Kidney (tissue), 14 donors: ENCODE data around the gene MAML3. TPM values are rescaled to one million over a fixed set of nuclear protein-coding genes. Genes with fewer than 3 reads are reported as not detected.

Experiments
- DNase-seq, 5 donors: peaks; one replicate each; pipeline ENCODE4 v3.0.0-alpha.2; 2013 to 2020
- FAIRE-seq: peaks from 2 replicates; lab custom pipeline; 2012; peaks lifted over from hg19 to GRCh38; lab: Jason Lieb, UNC
- H3K27ac ChIP-seq, 2 donors: one replicate each; pipeline ENCODE4 v1.7.0; 2013; ENCODE audit warnings: low read depth in 2 of 2, low read length in 2 of 2, inconsistent platforms in 1 of 2
- H3K27me3 ChIP-seq: one replicate; pipeline ENCODE4 v1.7.1; 2013; ENCODE audit warnings: low read length, inconsistent platforms; ENCODE audit not compliant: control insufficient read depth, insufficient read depth
- H3K36me3 ChIP-seq, 3 donors: one replicate each; pipeline versions ENCODE4 v1.7.0 to v1.7.1; 2013; ENCODE audit warnings: low read length in 3 of 3, control low read depth in 1 of 3, inconsistent platforms in 1 of 3; ENCODE audit not compliant: insufficient read depth in 3 of 3, control insufficient read depth in 2 of 3
- H3K4me1 ChIP-seq, 3 donors: one replicate each; pipeline versions ENCODE4 v1.7.0 to v1.7.1; 2013; ENCODE audit warnings: low read length in 3 of 3, inconsistent platforms in 1 of 3, low read depth in 1 of 3; ENCODE audit not compliant: control insufficient read depth in 2 of 3, insufficient read depth in 2 of 3
- H3K4me3 ChIP-seq, 3 donors: one replicate each; pipeline versions ENCODE4 v1.7.0 to v1.8.1; 2013; ENCODE audit warnings: low read length in 3 of 3, control low read depth in 1 of 3, inconsistent platforms in 1 of 3
- H3K9ac ChIP-seq, 3 donors: one replicate each; pipeline versions ENCODE4 v1.7.0 to v1.7.1; 2013; ENCODE audit warnings: low read length in 3 of 3, control low read depth in 1 of 3, inconsistent platforms in 1 of 3
- H3K9me3 ChIP-seq, 3 donors: one replicate each; pipeline versions ENCODE4 v1.7.0 to v1.7.1; 2013; ENCODE audit warnings: low read length in 3 of 3, control low read depth in 1 of 3, inconsistent platforms in 1 of 3; ENCODE audit not compliant: control insufficient read depth in 2 of 3, insufficient read depth in 1 of 3
- intact Hi-C: fragments of 100-400 bp; cut with DNase I; formaldehyde crosslinking; loops from one replicate; pipeline ENCODE4 v1.11.1; 2022
- polyA plus RNA-seq: library from polyadenylated mRNA; stranded (reverse); fragments of 350-450 nt; fragmentation: Illumina TruSeq; extraction: RNeasy Lipid Tissue Mini Kit (QIAGEN cat#74804); gene quantifications from one replicate; pipeline ENCODE4 v1.2.3, GENCODE V29; 2014; ENCODE audit warnings: low read depth, low replicate concordance; ENCODE audit not compliant: insufficient read depth
- total RNA-seq: library from RNA; stranded (reverse); fragmentation: NEBNext Ultra II Directional; extraction: Animal tissue kit (Norgen Biotek cat#: 25700); gene quantifications from one replicate; pipeline ENCODE4 v1.2.1, GENCODE V29; 2021
- TF ChIP-seq, protein P1 (sequence below): IDR thresholded peaks from 3 replicates; pipeline ENCODE4 v1.5.1; 2012; ENCODE audit warnings: mild to moderate bottlenecking, moderate library complexity, borderline replicate concordance; ENCODE audit not compliant: insufficient read depth; ENCODE audit errors: extremely low read depth
- donor health status: control.
- donor health status: control.
- donor health status: control.
- donor health status: control.
- donor health status: control.
- donor health status: DM: yes; HTN: yes; CAD: no.
- donor health status: Normal renal cell carcinoma (clear cell type).

Gene MAML3
- total and polyA plus RNA-seq, 2 donors from 2014 or later: 1.4 to 10.4 TPM

- Histone ChIP-seq H3K4me3 (peak overlapping the region; percentile 92 to 98 (median 96)), H3K4me1 (peaks cover 0 to 3% (median 2%) of the 10 kb centered on the region in 3 donors), H3K9ac (peak overlapping the region; percentile 76 to 93 (median 92)), H3K36me3 (no peaks in the 10 kb centered on the region), H3K27ac (peak overlapping the region; percentile 95 to 97), H3K27me3 (no peaks in the 10 kb centered on the region), H3K9me3 (no peaks in the 10 kb centered on the region)
- no peak for FAIRE-seq
- TF ChIP-seq, protein P1, sequence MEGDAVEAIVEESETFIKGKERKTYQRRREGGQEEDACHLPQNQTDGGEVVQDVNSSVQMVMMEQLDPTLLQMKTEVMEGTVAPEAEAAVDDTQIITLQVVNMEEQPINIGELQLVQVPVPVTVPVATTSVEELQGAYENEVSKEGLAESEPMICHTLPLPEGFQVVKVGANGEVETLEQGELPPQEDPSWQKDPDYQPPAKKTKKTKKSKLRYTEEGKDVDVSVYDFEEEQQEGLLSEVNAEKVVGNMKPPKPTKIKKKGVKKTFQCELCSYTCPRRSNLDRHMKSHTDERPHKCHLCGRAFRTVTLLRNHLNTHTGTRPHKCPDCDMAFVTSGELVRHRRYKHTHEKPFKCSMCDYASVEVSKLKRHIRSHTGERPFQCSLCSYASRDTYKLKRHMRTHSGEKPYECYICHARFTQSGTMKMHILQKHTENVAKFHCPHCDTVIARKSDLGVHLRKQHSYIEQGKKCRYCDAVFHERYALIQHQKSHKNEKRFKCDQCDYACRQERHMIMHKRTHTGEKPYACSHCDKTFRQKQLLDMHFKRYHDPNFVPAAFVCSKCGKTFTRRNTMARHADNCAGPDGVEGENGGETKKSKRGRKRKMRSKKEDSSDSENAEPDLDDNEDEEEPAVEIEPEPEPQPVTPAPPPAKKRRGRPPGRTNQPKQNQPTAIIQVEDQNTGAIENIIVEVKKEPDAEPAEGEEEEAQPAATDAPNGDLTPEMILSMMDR: no peak
- intact Hi-C loops: no loop called here
- DNase-seq: peak; percentile 76 to 89 (median 82)
Measured at GRCh38 chr4:140152751-140153418, 1.1 kb downstream of the MAML3 start.

- Histone ChIP-seq H3K9me3 (no peaks in the 10 kb centered on the region), H3K27me3 (no peaks in the 10 kb centered on the region), H3K4me3 (peak overlapping the region; percentile 92 to 98 (median 96)), H3K27ac (peak overlapping the region; percentile 95 to 97), H3K9ac (peak overlapping the region; percentile 76 to 93 (median 92)), H3K4me1 (peaks cover 0 to 5% (median 4%) of the 10 kb centered on the region in 3 donors), H3K36me3 (no peaks in the 10 kb centered on the region)
- intact Hi-C loops: no loop called here
- DNase-seq (peak in 4 of 5 donors; percentile 77 to 90 (median 78)), FAIRE-seq (no peak)
- TF ChIP-seq, protein P1: no peak
Measured at GRCh38 chr4:140152013-140152703, 1.8 kb downstream of the MAML3 start.

- peak overlapping the region; percentile 95 to 97 for H3K27ac ChIP-seq
- no peaks in the 10 kb centered on the region for H3K36me3 ChIP-seq
- peak overlapping the region; percentile 92 to 98 (median 96) for H3K4me3 ChIP-seq
- H3K4me1 ChIP-seq: peaks cover 0 to 5% (median 4%) of the 10 kb centered on the region in 3 donors
- peak overlapping the region; percentile 43 to 92 (median 64) for H3K9ac ChIP-seq
- no peaks in the 10 kb centered on the region for H3K9me3 ChIP-seq
- intact Hi-C loops: no loop called here
- FAIRE-seq (no peak), DNase-seq (peak; percentile 90 to 98 (median 96))
- TF ChIP-seq, protein P1: no peak
- H3K27me3 ChIP-seq: no peaks in the 10 kb centered on the region
Measured at GRCh38 chr4:140151699-140152012, 2.3 kb downstream of the MAML3 start.
